GM18873 (cell line): ENCODE measurements around the gene EPHB2.
"Not testable (repeated sequence)": the region's sequence is repeated elsewhere in the genome, so short reads cannot be mapped to it uniquely, and the experiment has no call there.

Experiments used
- ATAC-seq: cut with Tn5 transposase; IDR thresholded peaks from one replicate; pipeline ENCODE4 v1.9.1; 2021; ENCODE audit warnings: mild to moderate bottlenecking, moderate library complexity, moderate number of reproducible peaks; ENCODE audit not compliant: unreplicated experiment, low FRiP score

Gene EPHB2

GRCh38 chr1:22688466-22688865 is 22.2 kb upstream of the EPHB2 start:
- ATAC-seq = no peak

- no peak for ATAC-seq
Observed at GRCh38 chr1:22689505-22689904, 21.1 kb upstream of the EPHB2 start.

GRCh38 chr1:22691031-22691753 is 19.4 kb upstream of the EPHB2 start:
- ATAC-seq = no peak

GRCh38 chr1:22694172-22694571 is 16.5 kb upstream of the EPHB2 start:
- ATAC-seq = no peak

- no peak for ATAC-seq
Observed at GRCh38 chr1:22696610-22697009, 14.0 kb upstream of the EPHB2 start.

DNA sequence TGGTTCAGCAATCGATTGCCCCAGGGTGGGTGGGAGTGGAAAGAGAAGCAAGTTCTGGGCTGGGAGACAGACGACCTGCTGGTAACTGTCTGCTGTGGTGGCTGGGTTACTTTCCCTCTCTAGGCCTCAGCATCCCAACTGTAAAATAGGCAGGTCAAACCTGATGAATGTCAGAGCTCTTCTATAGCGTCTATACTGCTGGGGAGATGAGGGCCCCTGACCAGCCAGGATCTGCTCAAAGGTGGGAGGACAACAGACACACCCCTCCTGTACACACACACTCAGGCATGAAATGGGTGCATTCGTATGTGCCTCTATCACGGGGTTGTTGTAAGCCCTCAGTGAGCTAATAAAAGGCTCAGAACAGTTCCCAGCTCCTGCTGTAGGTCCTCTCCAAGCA is 12.7 kb upstream of the EPHB2 start:
- ATAC-seq = no peak

DNA sequence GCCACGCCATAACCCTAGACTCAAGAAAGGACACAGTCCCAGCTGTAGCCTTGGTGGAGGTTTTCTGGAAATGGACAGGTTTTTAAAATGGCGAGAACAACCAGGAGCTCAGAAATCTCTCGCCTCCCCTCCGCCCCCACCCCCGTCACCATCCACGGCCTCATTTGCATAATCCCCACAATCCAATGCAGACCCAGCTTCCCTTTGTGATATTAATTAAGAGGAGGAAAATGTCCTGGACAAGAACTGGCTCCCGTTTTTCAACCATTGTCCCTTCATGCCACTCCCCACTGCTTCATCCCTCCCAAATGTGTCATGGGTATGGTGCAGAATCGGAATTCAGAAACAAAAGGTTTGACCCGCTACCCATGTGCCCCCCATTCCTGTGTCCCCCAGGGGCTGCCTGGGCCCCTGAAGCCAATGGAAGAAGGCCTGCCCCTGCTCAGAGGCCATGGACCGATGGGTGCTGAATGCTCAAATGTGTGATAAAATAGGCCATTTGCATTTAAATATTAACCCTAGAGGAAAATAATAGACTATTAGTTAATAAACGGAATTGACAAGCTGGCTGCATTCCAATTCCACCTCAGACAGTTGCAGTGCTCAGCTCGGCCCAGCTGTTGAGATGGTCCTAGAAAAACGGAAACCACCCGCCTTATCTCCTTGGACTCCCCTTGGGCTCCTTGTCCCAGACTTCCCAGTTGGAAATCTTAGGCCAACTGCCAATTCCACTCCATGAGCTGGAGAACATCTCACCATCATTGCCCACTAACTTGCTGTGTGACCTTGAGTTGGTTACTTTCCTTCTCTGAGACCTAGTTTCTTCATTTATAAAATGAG is 10.7 kb upstream of the EPHB2 start:
- no peak for ATAC-seq

GRCh38 chr1:22702296-22703085 is 8.1 kb upstream of the EPHB2 start:
- ATAC-seq = no peak

DNA sequence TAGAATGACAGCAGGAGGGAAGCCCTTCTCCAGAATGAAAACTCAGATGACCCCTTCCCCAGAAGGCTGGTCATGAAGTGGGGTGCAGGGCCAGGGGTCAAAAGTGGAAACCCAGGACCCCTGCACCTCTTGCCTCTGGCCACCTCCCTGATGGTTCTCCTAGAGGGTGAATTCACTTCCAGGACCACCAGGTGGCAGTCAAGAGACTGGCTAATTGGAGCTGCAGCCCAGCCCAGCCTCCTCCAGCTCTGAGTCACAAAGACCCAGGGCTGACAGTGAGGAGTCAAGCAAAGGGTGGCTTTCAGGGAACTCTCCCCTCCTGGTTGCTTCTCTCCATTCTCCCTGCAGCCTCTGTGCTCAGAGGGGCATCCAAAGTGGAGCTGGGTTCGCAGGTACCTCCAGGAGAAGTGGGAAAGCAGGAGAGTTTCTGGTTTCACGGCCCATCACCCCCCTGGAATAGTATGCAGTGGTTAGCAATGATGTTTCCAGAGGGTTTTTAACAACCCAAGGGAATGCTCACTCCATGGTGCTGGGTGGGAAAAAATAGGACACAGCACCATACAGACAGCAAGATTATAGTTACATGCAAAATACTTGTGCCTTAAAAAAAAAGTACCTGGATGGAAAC is 6.1 kb upstream of the EPHB2 start:
- no peak for ATAC-seq

DNA sequence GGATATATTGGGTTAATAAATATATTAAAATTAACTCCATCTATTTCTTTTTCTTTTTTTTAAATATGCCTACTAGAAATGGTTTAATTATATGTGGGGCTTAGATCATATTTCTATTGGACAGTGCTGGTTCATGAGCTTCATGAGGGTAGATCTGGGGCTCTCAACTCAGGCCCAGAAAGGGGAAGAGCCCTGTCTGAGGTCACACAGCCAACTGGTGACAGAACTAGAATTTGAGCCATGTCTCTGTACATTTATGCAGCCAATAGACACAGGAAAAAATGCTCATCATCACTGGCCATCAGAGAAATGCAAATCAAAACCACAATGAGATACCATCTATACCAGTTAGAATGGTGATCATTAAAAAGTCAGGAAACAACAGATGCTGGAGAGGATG is 5.1 kb upstream of the EPHB2 start:
- ATAC-seq = no peak

GRCh38 chr1:22706100-22706499 is 4.5 kb upstream of the EPHB2 start:
- not testable (repeated sequence) for ATAC-seq

DNA sequence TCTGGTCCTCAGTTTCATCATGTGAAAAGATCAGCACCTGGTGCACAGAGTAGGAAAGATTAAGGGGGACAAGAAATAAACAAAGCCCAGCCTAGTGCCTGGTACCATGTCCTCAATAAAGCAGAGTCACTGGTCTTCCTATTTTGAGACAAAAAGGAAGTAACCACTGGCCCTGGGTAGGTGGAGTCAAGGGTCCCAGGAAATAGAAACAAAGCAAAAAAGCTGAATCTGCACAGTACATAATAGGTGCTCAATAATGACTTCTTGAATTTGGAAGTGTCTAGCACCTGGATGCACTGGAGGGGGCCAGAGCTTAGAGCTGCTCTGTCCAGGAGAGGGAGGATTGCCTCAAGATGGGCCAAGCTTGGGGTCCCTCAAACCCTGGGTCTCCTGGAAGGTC is 1.9 kb upstream of the EPHB2 start:
- ATAC-seq = no peak

- ATAC-seq = no peak
Observed at GRCh38 chr1:22709227-22709626, 1.4 kb upstream of the EPHB2 start.

GRCh38 chr1:22709891-22710700 is 543 bp upstream of the EPHB2 start:
- ATAC-seq = no peak

DNA sequence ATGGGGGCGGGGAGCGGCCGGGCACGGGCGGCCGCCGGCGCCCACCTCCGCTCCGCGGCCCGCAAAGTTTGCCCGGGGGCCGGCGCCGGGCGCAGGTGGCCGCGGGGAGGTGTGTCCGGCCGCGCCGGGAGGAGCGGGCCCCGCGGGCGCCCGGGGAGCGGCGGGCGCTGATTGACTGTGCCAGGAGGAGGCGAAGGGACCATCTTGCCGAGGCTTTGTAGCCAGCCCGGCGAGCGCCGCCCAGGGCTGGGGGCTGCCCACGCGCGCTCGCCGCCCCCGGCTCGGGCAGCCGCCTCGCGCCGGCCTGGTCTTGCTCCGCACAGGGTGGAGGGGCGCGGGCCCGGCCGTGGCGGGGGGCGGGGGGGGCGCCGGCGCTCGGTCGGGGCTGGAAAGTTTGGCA is 432 bp downstream of the EPHB2 start:
- no peak for ATAC-seq

- no peak for ATAC-seq
Observed at GRCh38 chr1:22711591-22712501, 1.2 kb downstream of the EPHB2 start.

DNA sequence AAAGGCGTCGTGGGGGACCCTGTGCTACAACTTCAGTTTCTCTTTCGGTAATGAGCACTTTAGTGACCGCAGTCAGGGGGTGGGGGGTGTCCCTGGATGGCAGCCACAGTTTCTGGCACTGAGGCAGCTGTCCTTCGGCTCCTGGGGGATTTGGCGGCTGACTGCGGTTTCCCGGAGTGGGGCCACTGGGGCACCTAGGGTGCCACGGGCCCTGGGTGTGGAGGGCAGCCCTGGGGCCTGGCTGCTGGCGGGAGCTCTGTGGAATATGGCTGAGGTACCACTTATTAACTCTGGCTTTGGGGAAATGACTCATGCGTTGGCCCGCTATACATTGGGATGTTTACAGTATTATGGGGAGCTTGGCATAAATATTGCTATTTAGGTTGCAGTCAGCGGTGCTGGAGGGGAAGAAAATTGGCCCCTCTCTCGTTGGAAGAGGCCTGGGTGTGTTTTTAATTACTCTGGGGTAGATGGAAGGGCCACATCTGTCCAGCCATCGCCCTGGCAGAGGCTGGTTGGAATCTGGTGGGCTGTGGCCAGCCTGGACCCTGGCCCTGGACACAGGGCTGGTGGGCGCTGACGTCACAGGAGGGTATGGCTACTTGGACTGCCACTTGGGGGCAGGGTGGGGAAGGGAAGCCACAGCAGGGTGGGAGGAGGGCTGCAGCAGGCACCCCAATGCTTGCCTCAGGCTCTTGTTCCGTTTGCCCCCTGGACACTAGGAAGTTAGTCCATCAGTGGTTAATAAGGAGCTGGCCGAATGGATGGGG is 2.0 kb downstream of the EPHB2 start:
- no peak for ATAC-seq

DNA sequence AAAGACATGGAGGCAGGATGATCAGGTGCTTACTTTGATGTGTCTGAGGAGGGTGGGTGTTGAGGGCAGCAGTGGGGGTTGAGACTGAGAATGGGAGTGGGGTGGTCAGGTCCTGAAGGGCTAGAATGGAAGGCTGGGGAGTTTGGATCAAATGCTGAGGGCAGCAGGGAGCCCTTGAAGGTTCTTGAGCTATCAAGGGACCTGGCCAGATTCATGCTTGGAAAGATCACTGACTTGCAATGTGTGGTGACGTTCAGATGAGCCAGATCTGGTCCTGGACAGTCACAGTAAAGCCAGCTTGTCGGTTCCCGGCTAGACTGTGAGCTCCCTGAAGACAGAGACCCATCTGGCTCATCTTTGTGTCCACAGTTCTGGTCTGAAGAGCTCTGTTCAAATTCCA is 3.8 kb downstream of the EPHB2 start:
- ATAC-seq = no peak
